B cell (primary cell): ENCODE results near the gene WBP2. TPM values are rescaled to one million over a fixed set of nuclear protein-coding genes. Genes with fewer than 3 reads are reported as not detected.

ENCODE experiments used
- ATAC-seq: fragments of 200-7000 bp; cut with Tn5 transposase; one replicate; pipeline ENCODE4 v1.10.0; 2021; ENCODE audit warnings: low read depth, mild to moderate bottlenecking, moderate number of reproducible peaks, moderate library complexity
- CTCF ChIA-PET: fragments of 350-600 bp; sonication (Branson Sonifier 250); formaldehyde crosslinking; loops from one replicate; lab custom pipeline; 2021; ENCODE audit warnings: antibody characterized with exemption, inconsistent platforms; lab: Charles Lee
- POLR2A ChIA-PET: fragments of 350-600 bp; sonication (Branson Sonifier 250); formaldehyde crosslinking; loops from one replicate; lab custom pipeline; 2021; ENCODE audit warnings: antibody characterized with exemption; lab: Charles Lee
- DNase-seq: peaks from one replicate; pipeline ENCODE4 v3.0.0; 2013
- H2AFZ ChIP-seq: 2 replicates; pipeline ENCODE4 v1.6.1; 2012; ENCODE audit warnings: mild to moderate bottlenecking, low read depth, low read length; ENCODE audit not compliant: insufficient read depth, poor library complexity, severe bottlenecking
- H3K27ac ChIP-seq, 2 donors: 1 replicate in 1 of 2; 2 replicates in 1 of 2; pipeline ENCODE4 v1.5.1; 2012 to 2013; ENCODE audit warnings: low read length in 2 of 2, mild to moderate bottlenecking in 2 of 2, moderate library complexity in 1 of 2
- H3K27me3 ChIP-seq, 4 experiments: fragments of 200-600 bp in 1 of 4; sonication (generic) in 1 of 4; replicated peaks in 1 of 4; 1 replicate in 2 of 4; 2 replicates in 2 of 4; pipeline versions ENCODE4 v1.6.1 to v1.7.0; 2013 to 2016; ENCODE audit warnings: low read length in 3 of 4, mild to moderate bottlenecking in 2 of 4, mixed read lengths in 1 of 4, moderate library complexity in 1 of 4; ENCODE audit not compliant: insufficient read depth in 4 of 4, control insufficient read depth in 3 of 4; ENCODE audit errors: control extremely low read depth in 1 of 4
- H3K36me3 ChIP-seq, 2 experiments: replicated peaks in 1 of 2; 1 replicate in 1 of 2; 2 replicates in 1 of 2; pipeline versions ENCODE4 v1.6.1 to v1.7.1; 2013; ENCODE audit warnings: low read length in 1 of 2; ENCODE audit not compliant: insufficient read depth in 2 of 2, control insufficient read depth in 1 of 2; ENCODE audit errors: control extremely low read depth in 1 of 2, extremely low read depth in 1 of 2
- H3K4me1 ChIP-seq, 2 donors: fragments of 200-600 bp in 1 of 2; sonication (generic) in 1 of 2; 1 replicate in 1 of 2; 2 replicates in 1 of 2; pipeline versions ENCODE4 v1.5.1 to v1.6.1; 2013 to 2017; ENCODE audit warnings: low read length in 2 of 2; ENCODE audit not compliant: control insufficient read depth in 2 of 2, insufficient read depth in 2 of 2
- H3K4me2 ChIP-seq: replicated peaks from 2 replicates; pipeline ENCODE3; 2012; ENCODE audit warnings: mild to moderate bottlenecking, low read depth, low read length; ENCODE audit not compliant: poor library complexity, severe bottlenecking
- H3K4me3 ChIP-seq, 5 experiments: fragments of 200-600 bp in 1 of 5; sonication (generic) in 1 of 5; 1 replicate in 3 of 5; 2 replicates in 2 of 5; pipeline versions ENCODE4 v1.5.1 to v1.7.0; 2011 to 2016; ENCODE audit warnings: low read length in 4 of 5, mild to moderate bottlenecking in 4 of 5, low read depth in 2 of 5, control low read depth in 1 of 5, moderate library complexity in 1 of 5; ENCODE audit not compliant: insufficient read depth in 1 of 5; ENCODE audit errors: control extremely low read depth in 1 of 5, extremely low read depth in 1 of 5
- H3K79me2 ChIP-seq: fragments of 200-600 bp; sonication (generic); one replicate; pipeline ENCODE4 v1.6.0; 2016; ENCODE audit warnings: low read length; ENCODE audit not compliant: control insufficient read depth, insufficient read depth
- H3K9ac ChIP-seq: fragments of 200-600 bp; sonication (generic); 2 replicates; pipeline ENCODE4 v1.6.1; 2017; ENCODE audit warnings: mild to moderate bottlenecking, low read length, moderate library complexity
- H3K9me3 ChIP-seq, 3 donors: one replicate each; pipeline versions ENCODE4 v1.6.1 to v1.7.1; 2013; ENCODE audit warnings: low read length in 2 of 3; ENCODE audit not compliant: control insufficient read depth in 2 of 3, insufficient read depth in 1 of 3; ENCODE audit errors: control extremely low read depth in 1 of 3
- H4K20me1 ChIP-seq: 2 replicates; pipeline ENCODE4 v1.6.0; 2012; ENCODE audit warnings: mild to moderate bottlenecking, low read length; ENCODE audit not compliant: insufficient read depth, control insufficient read depth, poor library complexity, severe bottlenecking
- H3K27ac Mint-ChIP-seq: one replicate; pipeline ENCODE4 v1.8.0; 2021; ENCODE audit warnings: mixed read lengths
- H3K27me3 Mint-ChIP-seq: one replicate; pipeline ENCODE4 v1.8.0; 2021; ENCODE audit warnings: mixed read lengths
- H3K4me1 Mint-ChIP-seq: one replicate; pipeline ENCODE4 v1.8.0; 2021; ENCODE audit warnings: mixed read lengths
- H3K4me3 Mint-ChIP-seq: one replicate; pipeline ENCODE4 v1.8.0; 2021; ENCODE audit warnings: mixed read lengths
- H3K9me3 Mint-ChIP-seq: one replicate; pipeline ENCODE4 v1.8.0; 2022; ENCODE audit warnings: mixed read lengths; ENCODE audit not compliant: insufficient read depth
- EZH2 ChIP-seq: IDR thresholded peaks from 2 replicates; pipeline ENCODE4 v1.6.1; 2012; ENCODE audit warnings: borderline replicate concordance, low read depth, mild to moderate bottlenecking, moderate library complexity, low read length; ENCODE audit not compliant: insufficient read depth, poor library complexity, severe bottlenecking
- WGBS: methylation state at CpG from one replicate; pipeline ENCODE4 v1.1.5; 2013; ENCODE audit warnings: missing lambda C conversion rate; ENCODE audit not compliant: insufficient coverage; 5-methylcytosine and 5-hydroxymethylcytosine counted together
- intact Hi-C: fragments of 100-400 bp; cut with micrococcal nuclease; formaldehyde crosslinking; loops from one replicate; pipeline ENCODE4 v1.10.0; 2022
- polyA plus RNA-seq: library from polyadenylated mRNA; depleted of rRNA; stranded (reverse); fragments of >200 nt; gene quantifications from 2 replicates; pipeline ENCODE4 v1.2.3, GENCODE V29; 2012
- total RNA-seq, 2 donors: library from RNA; stranded (reverse); fragments of 120-200 nt in 1 of 2; gene quantifications; 1 replicate in 1 of 2; 2 replicates in 1 of 2; pipeline versions ENCODE4 v1.2.3 to v1.2.4, GENCODE V29; 2013 to 2022
- TF ChIP-seq, protein P1 (sequence below): fragments of 200-600 bp; IDR thresholded peaks from one replicate; pipeline ENCODE4 v1.8.0; 2022; ENCODE audit warnings: antibody characterized with exemption, mild to moderate bottlenecking

Gene WBP2
- total and polyA plus RNA-seq, 2 donors (not counting 1 experiment from before 2014, with no cell fraction given), result 88.6 to 140 TPM

DNA sequence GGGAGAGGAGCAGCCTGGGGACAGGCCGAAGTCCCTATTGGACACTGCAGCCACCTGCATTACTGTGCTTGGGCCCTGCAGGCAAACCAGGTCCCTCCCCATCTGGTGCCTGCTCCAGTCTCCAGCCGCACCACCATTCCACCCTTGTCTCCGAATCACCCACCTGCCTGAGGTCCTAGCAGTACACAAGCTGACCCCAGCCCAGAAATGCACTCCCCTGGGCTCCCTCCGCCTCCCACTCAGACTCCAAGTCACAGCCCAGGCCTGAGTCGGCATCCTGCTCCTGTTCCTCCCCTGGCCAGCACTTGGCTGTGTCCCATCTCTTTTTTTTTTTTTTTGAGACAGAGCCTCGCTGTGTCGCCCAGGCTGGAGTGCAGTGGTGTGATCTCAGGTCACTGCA, 17.2 kb downstream of the WBP2 start:
- ATAC-seq, result no peak
- DNase-seq, result no peak
- Histone ChIP-seq H4K20me1 (no peaks in the 10 kb centered on the region), H3K27me3 (no peaks in the 10 kb centered on the region), H3K79me2 (peaks cover 10% of the 10 kb centered on the region), H3K4me3 (no peak overlapping the region), H3K9me3 (no peaks in the 10 kb centered on the region), H3K9ac (no peak overlapping the region), H2AFZ (no peak overlapping the region), H3K27ac (no peak overlapping the region), H3K4me2 (no peak overlapping the region), H3K36me3 (peaks cover 0 to 58% of the 10 kb centered on the region in 2 experiments), H3K4me1 (peaks cover 3 to 8% of the 10 kb centered on the region in 2 donors)
- ChIA-PET POLR2A (interaction anchor here (0.7 to 1.1 kb wide), 2 partner anchors 12 to 17 kb away, joined by 4 to 7 read pairs; partner anchors contain the start of gene WBP2), CTCF (interaction anchor here (0.7 to 3.4 kb wide), 3 partner anchors 11 to 739 kb away, joined by 3 to 11 read pairs (median 3); no protein-coding TSS in a partner anchor)
- no peak for TF ChIP-seq EZH2
- TF ChIP-seq, protein P1, sequence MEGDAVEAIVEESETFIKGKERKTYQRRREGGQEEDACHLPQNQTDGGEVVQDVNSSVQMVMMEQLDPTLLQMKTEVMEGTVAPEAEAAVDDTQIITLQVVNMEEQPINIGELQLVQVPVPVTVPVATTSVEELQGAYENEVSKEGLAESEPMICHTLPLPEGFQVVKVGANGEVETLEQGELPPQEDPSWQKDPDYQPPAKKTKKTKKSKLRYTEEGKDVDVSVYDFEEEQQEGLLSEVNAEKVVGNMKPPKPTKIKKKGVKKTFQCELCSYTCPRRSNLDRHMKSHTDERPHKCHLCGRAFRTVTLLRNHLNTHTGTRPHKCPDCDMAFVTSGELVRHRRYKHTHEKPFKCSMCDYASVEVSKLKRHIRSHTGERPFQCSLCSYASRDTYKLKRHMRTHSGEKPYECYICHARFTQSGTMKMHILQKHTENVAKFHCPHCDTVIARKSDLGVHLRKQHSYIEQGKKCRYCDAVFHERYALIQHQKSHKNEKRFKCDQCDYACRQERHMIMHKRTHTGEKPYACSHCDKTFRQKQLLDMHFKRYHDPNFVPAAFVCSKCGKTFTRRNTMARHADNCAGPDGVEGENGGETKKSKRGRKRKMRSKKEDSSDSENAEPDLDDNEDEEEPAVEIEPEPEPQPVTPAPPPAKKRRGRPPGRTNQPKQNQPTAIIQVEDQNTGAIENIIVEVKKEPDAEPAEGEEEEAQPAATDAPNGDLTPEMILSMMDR, result no peak
- no peak overlapping the region for H3K27ac Mint-ChIP-seq
- H3K9me3 Mint-ChIP-seq, result no peaks in the 10 kb centered on the region
- WGBS, result 84% methylated on average over 5 of the region's 7 CpGs
- H3K4me3 Mint-ChIP-seq, result no peak overlapping the region
- H3K27me3 Mint-ChIP-seq, result no peaks in the 10 kb centered on the region
- peaks cover 8% of the 10 kb centered on the region for H3K4me1 Mint-ChIP-seq
- intact Hi-C loops, result no loop called here

DNA sequence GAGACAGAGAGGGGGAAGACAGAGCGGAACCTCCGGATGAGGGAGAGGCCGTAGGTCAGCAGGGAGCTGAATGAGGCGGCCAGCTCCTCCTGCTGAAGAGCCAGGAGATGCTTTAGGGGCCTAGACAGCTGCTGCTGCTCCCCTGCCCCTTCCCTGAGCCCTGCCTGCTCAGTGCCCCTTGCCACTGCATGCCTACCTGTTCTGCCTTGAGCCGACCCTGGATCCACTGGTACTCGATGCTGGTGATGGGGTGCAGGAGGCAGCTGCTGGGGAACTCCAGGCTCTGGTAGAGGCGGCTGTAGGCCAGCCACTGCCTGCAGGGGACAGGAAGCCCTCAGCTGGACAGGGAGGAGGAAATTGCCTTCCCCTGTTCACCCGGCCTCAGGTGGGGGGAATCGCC, 18.5 kb downstream of the WBP2 start:
- peaks cover 4 to 5% of the 10 kb centered on the region in 2 donors for H3K4me1 ChIP-seq
- WGBS, result 92% methylated on average over 9 of the region's 9 CpGs
- no peak for ATAC-seq
- POLR2A ChIA-PET, result interaction anchor here (0.6 kb wide), 1 partner anchor 38 kb away, joined by 5 read pairs; no protein-coding TSS in a partner anchor
- Mint-ChIP-seq H3K9me3 (no peaks in the 10 kb centered on the region), H3K27me3 (no peaks in the 10 kb centered on the region), H3K27ac (no peak overlapping the region), H3K4me1 (peaks cover 13% of the 10 kb centered on the region), H3K4me3 (no peak overlapping the region)
- H3K27me3 ChIP-seq, result no peaks in the 10 kb centered on the region
- no peak overlapping the region for H3K27ac ChIP-seq
- no peak overlapping the region for H2AFZ ChIP-seq
- no peak overlapping the region for H3K4me3 ChIP-seq
- CTCF ChIA-PET, result interaction anchor here (1.4 to 3.4 kb wide), 2 partner anchors 10 to 75 kb away, joined by 4 to 11 read pairs; no protein-coding TSS in a partner anchor
- no peak overlapping the region for H3K4me2 ChIP-seq
- no peaks in the 10 kb centered on the region for H4K20me1 ChIP-seq
- DNase-seq, result no peak
- H3K9me3 ChIP-seq, result no peaks in the 10 kb centered on the region
- intact Hi-C loops, result no loop called here
- peaks cover 0 to 55% of the 10 kb centered on the region in 2 experiments for H3K36me3 ChIP-seq
- no peak for TF ChIP-seq EZH2
- TF ChIP-seq, protein P1, result no peak
- H3K9ac ChIP-seq, result no peak overlapping the region
- no peaks in the 10 kb centered on the region for H3K79me2 ChIP-seq
